Peyer's patch (tissue), 4 donors: Measurements from ENCODE around the gene HVCN1.

Experiments used
- CTCF ChIP-seq, 6 experiments: fragments of 450-650 bp in 4 of 6; fragments of 200-600 bp in 2 of 6; sonication (generic) in 1 of 6; IDR thresholded peaks; one replicate each; pipeline ENCODE4 v1.5.1; 2017 to 2019; ENCODE audit warnings: antibody characterized with exemption in 6 of 6, mild to moderate bottlenecking in 3 of 6, moderate library complexity in 1 of 6
- POLR2A ChIP-seq, 2 donors: fragments of 450-650 bp; IDR thresholded peaks; one replicate each; pipeline ENCODE4 v1.5.1; 2017; ENCODE audit warnings: antibody characterized with exemption in 2 of 2, mild to moderate bottlenecking in 2 of 2, moderate library complexity in 2 of 2

- TF ChIP-seq CTCF (IDR thresholded peaks at IDR 0.05): no peak
- no peak for TF ChIP-seq POLR2A (IDR thresholded peaks at IDR 0.05)
Observed at GRCh38 chr12:110731479-110731878, 42.6 kb upstream of the HVCN1 start.
